Left ventricle myocardium inferior (tissue), 1 donor: ENCODE results near the gene ACO2. TPM values are rescaled to one million over a fixed set of nuclear protein-coding genes. Genes with fewer than 3 reads are reported as not detected.

Experiments used
- DNase-seq: peaks from one replicate; pipeline ENCODE4 v3.0.0-alpha.2; 2020
- H3K27ac ChIP-seq: fragments of 200-600 bp; replicated peaks from 2 replicates; pipeline ENCODE4 v1.8.0; 2021
- H3K27me3 ChIP-seq: fragments of 200-600 bp; 2 replicates; pipeline ENCODE4 v1.8.0; 2021; ENCODE audit warnings: low read depth
- H3K36me3 ChIP-seq: fragments of 200-600 bp; 2 replicates; pipeline ENCODE4 v1.8.0; 2021
- H3K4me1 ChIP-seq: fragments of 200-600 bp; 2 replicates; pipeline ENCODE4 v1.8.0; 2021
- H3K4me3 ChIP-seq: fragments of 200-600 bp; 2 replicates; pipeline ENCODE4 v1.8.0; 2021; ENCODE audit warnings: mild to moderate bottlenecking, moderate library complexity
- H3K9me3 ChIP-seq: fragments of 200-600 bp; replicated peaks from 2 replicates; pipeline ENCODE4 v1.8.0; 2021
- CTCF ChIP-seq: fragments of 200-600 bp; IDR thresholded peaks from 2 replicates; pipeline ENCODE4 v1.8.0; 2021; ENCODE audit warnings: antibody characterized with exemption, mild to moderate bottlenecking, borderline replicate concordance
- intact Hi-C: fragments of 100-400 bp; cut with micrococcal nuclease; formaldehyde crosslinking; loops from one replicate; pipeline ENCODE4 v1.11.0; 2022
- total RNA-seq: library from RNA; stranded (reverse); fragmentation: NEBNext Ultra II Directional; extraction: Animal tissue kit (Norgen Biotek cat#: 25700); gene quantifications from one replicate; pipeline ENCODE4 v1.2.1, GENCODE V29; 2021
- donor health status: DM: no; HTN: yes; CAD: no; lungs with severe emphysema.

Gene ACO2
- total RNA-seq, 1 donor from 2014 or later = 851 TPM

- DNase-seq = no peak
- Histone ChIP-seq H3K27me3 (no peaks in the 10 kb centered on the region), H3K4me1 (peaks cover 85% of the 10 kb centered on the region), H3K4me3 (no peak overlapping the region), H3K9me3 (no peaks in the 10 kb centered on the region), H3K36me3 (peaks cover 90% of the 10 kb centered on the region), H3K27ac (peak overlapping the region; percentile 92)
- TF ChIP-seq CTCF = no peak
- intact Hi-C loops = no loop called here
These were observed 42.6 kb downstream of the ACO2 start for GRCh38 chr22:41511521-41511968.

GRCh38 chr22:41512421-41513194 lies 43.7 kb downstream of the ACO2 start:
- H3K4me1 ChIP-seq = peaks cover 83% of the 10 kb centered on the region
- TF ChIP-seq CTCF = no peak
- H3K27ac ChIP-seq = peak overlapping the region; percentile 92
- H3K4me3 ChIP-seq = peak overlapping the region; percentile 3
- intact Hi-C loops = no loop called here
- H3K36me3 ChIP-seq = peaks cover 90% of the 10 kb centered on the region
- no peaks in the 10 kb centered on the region for H3K27me3 ChIP-seq
- peak; percentile 46 for DNase-seq
- H3K9me3 ChIP-seq = no peaks in the 10 kb centered on the region

GRCh38 chr22:41513391-41513790 lies 44.5 kb downstream of the ACO2 start:
- Histone ChIP-seq H3K4me1 (peaks cover 82% of the 10 kb centered on the region), H3K4me3 (no peak overlapping the region), H3K9me3 (no peaks in the 10 kb centered on the region), H3K27me3 (no peaks in the 10 kb centered on the region), H3K36me3 (peaks cover 88% of the 10 kb centered on the region), H3K27ac (peak overlapping the region; percentile 92)
- no peak for DNase-seq
- no peak for TF ChIP-seq CTCF
- intact Hi-C loops = no loop called here

- no peak for DNase-seq
- intact Hi-C loops = loop anchor here (5.0 kb wide), 1 partner anchor 114 kb away; no protein-coding TSS in a partner anchor
- Histone ChIP-seq H3K27me3 (no peaks in the 10 kb centered on the region), H3K27ac (peak overlapping the region; percentile 92), H3K4me3 (no peak overlapping the region), H3K36me3 (peaks cover 81% of the 10 kb centered on the region), H3K4me1 (peaks cover 68% of the 10 kb centered on the region), H3K9me3 (no peaks in the 10 kb centered on the region)
- TF ChIP-seq CTCF = no peak
These were observed 47.5 kb downstream of the ACO2 start for GRCh38 chr22:41516462-41516861.

- peak; percentile 90 for TF ChIP-seq CTCF
- Histone ChIP-seq H3K27me3 (no peaks in the 10 kb centered on the region), H3K9me3 (no peaks in the 10 kb centered on the region), H3K27ac (peak overlapping the region; percentile 92), H3K4me3 (no peak overlapping the region), H3K36me3 (peaks cover 72% of the 10 kb centered on the region), H3K4me1 (peaks cover 68% of the 10 kb centered on the region)
- peak; percentile 61 for DNase-seq
- intact Hi-C loops = loop anchor here (5.0 kb wide), 1 partner anchor 115 kb away; no protein-coding TSS in a partner anchor
These were observed 48.5 kb downstream of the ACO2 start for GRCh38 chr22:41517172-41518047.
